Measurements from ENCODE around the gene SAMD13.

Gene SAMD13

DNA sequence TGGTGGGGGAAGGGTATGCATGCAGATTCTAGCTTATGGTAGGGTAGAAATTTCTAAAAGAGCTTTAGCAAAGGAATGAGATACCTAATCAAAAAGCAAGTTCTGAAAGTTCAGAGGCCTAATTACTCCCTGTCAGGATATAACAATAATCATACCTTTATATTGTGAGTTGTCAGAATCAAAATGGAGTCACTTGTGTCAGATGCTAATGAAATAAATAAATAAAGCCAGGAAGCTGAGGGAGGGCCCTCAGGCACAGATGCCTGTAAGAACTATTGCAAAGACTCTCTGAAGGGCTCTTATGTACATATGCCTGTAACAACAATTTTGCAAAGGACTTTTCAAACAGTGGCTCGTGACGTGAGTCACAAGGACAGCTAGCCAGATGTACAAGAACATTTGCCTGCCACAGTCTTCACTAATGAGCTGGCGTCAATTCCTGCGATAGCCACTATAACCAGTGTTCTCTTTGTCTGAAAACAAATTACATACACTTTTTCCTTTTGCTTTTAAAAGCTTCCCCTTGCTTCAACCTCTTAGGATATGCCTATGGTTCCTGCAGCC is 69.4 kb downstream of the SAMD13 start:
- Histone ChIP-seq H2AFZ (ENCODE audit: low read depth, low read length, severe bottlenecking) (no peak overlapping the region), H3K27me3 (ENCODE audit: low read length) (no peaks in the 10 kb centered on the region), H3F3A (ENCODE audit: insufficient read depth) (no peaks in the 10 kb centered on the region), H3K4me2 (ENCODE audit: low read depth, low read length, poor library complexity, severe bottlenecking) (no peak overlapping the region), H3K4me3 (ENCODE audit: insufficient read depth, low read length, poor library complexity, severe bottlenecking) (no peak overlapping the region), H4K20me1 (ENCODE audit: low read depth, low read length) (no peaks in the 10 kb centered on the region), H3K9me2 (replicated peaks; ENCODE audit: insufficient read depth, low read length) (no peaks in the 10 kb centered on the region), H3K36me3 (ENCODE audit: low read length) (no peaks in the 10 kb centered on the region), H3K9me3 (ENCODE audit: insufficient read depth, low read length) (no peaks in the 10 kb centered on the region), H3K79me2 (ENCODE audit: insufficient read depth, low read length) (no peaks in the 10 kb centered on the region), H3K27ac (ENCODE audit: low read depth, low read length) (no peak overlapping the region), H3K9ac (ENCODE audit: low read length) (no peak overlapping the region)
- TF ChIP-seq CTCF (IDR thresholded peaks at IDR 0.05; ENCODE audit: insufficient read depth, low read length, poor library complexity, severe bottlenecking), result no peak
- no peak for TF ChIP-seq EZH2phosphoT487 (conservative IDR thresholded peaks at IDR 0.05; ENCODE audit: low read length)

- H3K9me3 ChIP-seq (ENCODE audit: insufficient read depth, low read length), result no peaks in the 10 kb centered on the region
These were observed 72.1 kb downstream of the SAMD13 start for GRCh38 chr1:84373436-84374141.

DNA sequence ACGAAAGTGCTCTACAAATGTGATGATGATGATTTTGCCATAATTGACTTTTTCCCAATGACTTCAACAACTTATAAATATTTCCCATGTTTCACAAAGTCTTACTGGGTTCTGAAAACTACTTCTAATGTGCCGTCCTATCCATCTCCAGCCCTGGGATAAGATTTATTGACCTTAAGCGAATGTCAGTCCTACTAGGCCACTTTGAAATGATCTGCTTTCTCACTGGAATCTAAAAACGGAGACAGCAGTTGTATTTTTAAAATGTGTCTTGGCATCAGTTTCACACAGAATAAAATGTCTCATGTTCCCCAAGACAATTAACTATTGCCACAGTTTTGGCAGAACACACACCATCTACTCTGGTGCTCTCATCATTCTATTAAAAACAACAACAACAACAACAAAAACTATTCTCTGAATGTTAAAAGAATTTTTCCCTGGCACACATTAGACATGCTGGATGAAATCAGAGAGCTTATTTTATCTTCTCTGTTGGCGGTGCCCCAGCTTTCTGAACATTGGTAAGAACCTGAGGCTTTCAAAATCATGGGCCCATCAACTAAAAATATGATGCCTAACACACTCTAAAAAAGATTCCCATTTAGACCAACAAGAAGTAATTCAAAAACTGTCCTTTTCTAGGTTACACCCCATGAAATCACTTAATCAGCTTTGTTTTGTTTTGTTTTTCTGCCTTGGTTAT is 73.6 kb downstream of the SAMD13 start:
- no peak overlapping the region for H2AFZ ChIP-seq (ENCODE audit: low read depth, low read length, severe bottlenecking)
- H3F3A ChIP-seq (ENCODE audit: insufficient read depth), result no peaks in the 10 kb centered on the region
- H3K27ac ChIP-seq (ENCODE audit: low read depth, low read length), result no peak overlapping the region
- H3K9me2 ChIP-seq (replicated peaks; ENCODE audit: insufficient read depth, low read length), result no peaks in the 10 kb centered on the region
- H3K9ac ChIP-seq (ENCODE audit: low read length), result no peak overlapping the region
- H3K4me3 ChIP-seq (ENCODE audit: insufficient read depth, low read length, poor library complexity, severe bottlenecking), result no peak overlapping the region
- no peaks in the 10 kb centered on the region for H4K20me1 ChIP-seq (ENCODE audit: low read depth, low read length)
- H3K9me3 ChIP-seq (ENCODE audit: insufficient read depth, low read length), result no peaks in the 10 kb centered on the region
- TF ChIP-seq EZH2phosphoT487 (conservative IDR thresholded peaks at IDR 0.05; ENCODE audit: low read length) (no peak), CTCF (IDR thresholded peaks at IDR 0.05; ENCODE audit: insufficient read depth, low read length, poor library complexity, severe bottlenecking) (no peak)
- no peaks in the 10 kb centered on the region for H3K27me3 ChIP-seq (ENCODE audit: low read length)
- no peaks in the 10 kb centered on the region for H3K36me3 ChIP-seq (ENCODE audit: low read length)
- no peak overlapping the region for H3K4me2 ChIP-seq (ENCODE audit: low read depth, low read length, poor library complexity, severe bottlenecking)
- no peaks in the 10 kb centered on the region for H3K79me2 ChIP-seq (ENCODE audit: insufficient read depth, low read length)

More at GRCh38 chr1:84373436-84374141, 72.1 kb downstream of the SAMD13 start:
- Histone ChIP-seq H3K79me2 (ENCODE audit: insufficient read depth, low read length) (no peaks in the 10 kb centered on the region), H3K27ac (ENCODE audit: low read depth, low read length) (no peak overlapping the region), H4K20me1 (ENCODE audit: low read depth, low read length) (no peaks in the 10 kb centered on the region), H3K9me2 (replicated peaks; ENCODE audit: insufficient read depth, low read length) (no peaks in the 10 kb centered on the region), H3F3A (ENCODE audit: insufficient read depth) (no peaks in the 10 kb centered on the region), H3K27me3 (ENCODE audit: low read length) (no peaks in the 10 kb centered on the region), H2AFZ (ENCODE audit: low read depth, low read length, severe bottlenecking) (no peak overlapping the region), H3K4me2 (ENCODE audit: low read depth, low read length, poor library complexity, severe bottlenecking) (no peak overlapping the region), H3K36me3 (ENCODE audit: low read length) (no peaks in the 10 kb centered on the region), H3K9ac (ENCODE audit: low read length) (no peak overlapping the region), H3K4me3 (ENCODE audit: insufficient read depth, low read length, poor library complexity, severe bottlenecking) (no peak overlapping the region)
- no peak for TF ChIP-seq EZH2phosphoT487 (conservative IDR thresholded peaks at IDR 0.05; ENCODE audit: low read length)
- no peak for TF ChIP-seq CTCF (IDR thresholded peaks at IDR 0.05; ENCODE audit: insufficient read depth, low read length, poor library complexity, severe bottlenecking)

All from SU-DHL-6 (cell line).